ENCODE measurements around the gene YIPF4.
"Not testable (repeated sequence)": the region's sequence is repeated elsewhere in the genome, so short reads cannot be mapped to it uniquely, and the experiment has no call there.

Gene YIPF4

GRCh38 chr2:32290000-32290339 is 12.3 kb downstream of the YIPF4 start:
- DNase-seq, result no peak

- no peak for DNase-seq
These were observed 14.0 kb downstream of the YIPF4 start for GRCh38 chr2:32291746-32292145.

- not testable (repeated sequence) for DNase-seq
These were observed 15.8 kb downstream of the YIPF4 start for GRCh38 chr2:32293493-32293892.

- DNase-seq, result not testable (repeated sequence)
These were observed 16.4 kb downstream of the YIPF4 start for GRCh38 chr2:32293966-32294562.

- DNase-seq, result no peak
These were observed 32.9 kb downstream of the YIPF4 start for GRCh38 chr2:32310577-32310976.

GRCh38 chr2:32314886-32315285 is 37.2 kb downstream of the YIPF4 start:
- DNase-seq, result no peak

GRCh38 chr2:32328679-32329078 is 51.0 kb downstream of the YIPF4 start:
- not testable (repeated sequence) for DNase-seq

- not testable (repeated sequence) for DNase-seq
These were observed 51.7 kb downstream of the YIPF4 start for GRCh38 chr2:32329180-32329980.

- no peak for DNase-seq
These were observed 52.4 kb downstream of the YIPF4 start for GRCh38 chr2:32330136-32330535.

GRCh38 chr2:32342801-32343200 is 65.1 kb downstream of the YIPF4 start:
- DNase-seq, result no peak

- not testable (repeated sequence) for DNase-seq
These were observed 73.1 kb downstream of the YIPF4 start for GRCh38 chr2:32350797-32351196.

GRCh38 chr2:32355976-32356680 is 78.4 kb downstream of the YIPF4 start:
- no peak for DNase-seq

GRCh38 chr2:32356681-32357317 is 79.1 kb downstream of the YIPF4 start, which contains the start of gene BIRC6:
BIRC6 (plus strand) TSS chr2:32357023; CDS start chr2:32357162, 139 bp downstream.
- DNase-seq, result peak; percentile 93

GRCh38 chr2:32357318-32358110 is 79.8 kb downstream of the YIPF4 start:
- DNase-seq, result peak; percentile 16

GRCh38 chr2:32358111-32358482 is 80.4 kb downstream of the YIPF4 start:
- no peak for DNase-seq

GRCh38 chr2:32360416-32360815 is 82.7 kb downstream of the YIPF4 start:
- DNase-seq, result no peak

- DNase-seq, result not testable (repeated sequence)
These were observed 85.3 kb downstream of the YIPF4 start for GRCh38 chr2:32362997-32363396.

GRCh38 chr2:32363597-32363996 is 85.9 kb downstream of the YIPF4 start:
- no peak for DNase-seq

GRCh38 chr2:32364290-32364689 is 86.6 kb downstream of the YIPF4 start:
- DNase-seq, result not testable (repeated sequence)

- not testable (repeated sequence) for DNase-seq
These were observed 88.0 kb downstream of the YIPF4 start for GRCh38 chr2:32365679-32366078.
